BJ (cell line): ENCODE measurements around the gene PYGM. TPM values are rescaled to one million over a fixed set of nuclear protein-coding genes. Genes with fewer than 3 reads are reported as not detected.
"Not testable (repeated sequence)": the region's sequence is repeated elsewhere in the genome, so short reads cannot be mapped to it uniquely, and the experiment has no call there.

Source experiments
- CTCF ChIA-PET: fragments of 350-600 bp; formaldehyde crosslinking; extraction: SDS; loops from one replicate; lab custom pipeline; 2021; ENCODE audit warnings: antibody characterized with exemption, inconsistent platforms; lab: Yijun Ruan, JAX
- POLR2A ChIA-PET: fragments of 300-600 bp; sonication (Branson Sonifier 250); formaldehyde crosslinking; extraction: SDS; loops from one replicate; lab custom pipeline; 2021; ENCODE audit warnings: antibody characterized with exemption; lab: Charles Lee
- DNase-seq: peaks from one replicate; pipeline ENCODE4 v3.0.0-alpha.2; 2011; ENCODE audit warnings: low read depth
- H3K27me3 ChIP-seq: 2 replicates; pipeline ENCODE4 v1.6.0; 2011; ENCODE audit warnings: low read length; ENCODE audit not compliant: control insufficient read depth, insufficient read depth
- H3K36me3 ChIP-seq: 2 replicates; pipeline ENCODE4 v1.5.1; 2011; ENCODE audit warnings: low read length; ENCODE audit not compliant: control insufficient read depth, insufficient read depth
- H3K4me3 ChIP-seq: 2 replicates; pipeline ENCODE4 v1.5.1; 2011; ENCODE audit warnings: low read depth, mild to moderate bottlenecking, control low read depth, low read length
- CTCF ChIP-seq: IDR thresholded peaks from 2 replicates; pipeline ENCODE4 v1.5.1; 2011; ENCODE audit warnings: low read depth, mild to moderate bottlenecking, control low read depth, inconsistent platforms, low read length, moderate library complexity; ENCODE audit not compliant: insufficient read depth
- polyA plus RNA-seq: library from polyadenylated mRNA; depleted of rRNA; stranded (reverse); fragments of >200 nt; gene quantifications from 2 replicates; pipeline ENCODE4 v1.2.3, GENCODE V29; 2011

PYGM gene
- polyA plus RNA-seq, 1 experiment, result 0.10 TPM

- no peaks in the 10 kb centered on the region for H3K36me3 ChIP-seq
- TF ChIP-seq CTCF, result no peak
- CTCF ChIA-PET, result interaction anchor here (1.0 to 1.4 kb wide), 2 partner anchors 23 to 60 kb away, joined by 3 read pairs; no protein-coding TSS in a partner anchor
- POLR2A ChIA-PET, result no interaction called here
- DNase-seq, result no peak
- H3K4me3 ChIP-seq, result no peak overlapping the region
- H3K27me3 ChIP-seq, result peaks cover 33% of the 10 kb centered on the region
Measured at GRCh38 chr11:64711138-64711955, 48.4 kb downstream of the PYGM start.

GRCh38 chr11:64710418-64711137 lies 49.2 kb downstream of the PYGM start:
- no peak for DNase-seq
- ChIA-PET POLR2A (no interaction called here), CTCF (interaction anchor here (1.0 to 1.4 kb wide), 2 partner anchors 22 to 59 kb away, joined by 3 read pairs; no protein-coding TSS in a partner anchor)

GRCh38 chr11:64705501-64705900 lies 54.3 kb downstream of the PYGM start:
- no peak for TF ChIP-seq CTCF
- ChIA-PET CTCF (interaction anchor here (1.2 to 6.7 kb wide), 3 partner anchors 9 to 17 kb away, joined by 3 to 29 read pairs (median 4); no protein-coding TSS in a partner anchor), POLR2A (no interaction called here)
- Histone ChIP-seq H3K27me3 (peaks cover 19% of the 10 kb centered on the region), H3K36me3 (no peaks in the 10 kb centered on the region), H3K4me3 (no peak overlapping the region)
- DNase-seq, result no peak

More at GRCh38 chr11:64710418-64711137, 49.2 kb downstream of the PYGM start:
- no peak for TF ChIP-seq CTCF
- Histone ChIP-seq H3K27me3 (peaks cover 29% of the 10 kb centered on the region), H3K36me3 (no peaks in the 10 kb centered on the region), H3K4me3 (no peak overlapping the region)

GRCh38 chr11:64703048-64703447 lies 56.7 kb downstream of the PYGM start:
- ChIA-PET POLR2A (no interaction called here), CTCF (interaction anchor here (1.0 to 6.7 kb wide), 2 partner anchors 14 to 348 kb away, joined by 4 to 29 read pairs; no protein-coding TSS in a partner anchor)
- no peak for DNase-seq
- no peak for TF ChIP-seq CTCF
- Histone ChIP-seq H3K36me3 (no peaks in the 10 kb centered on the region), H3K4me3 (no peak overlapping the region), H3K27me3 (peaks cover 17% of the 10 kb centered on the region)

GRCh38 chr11:64701956-64702355 lies 57.8 kb downstream of the PYGM start:
- DNase-seq, POLR2A ChIA-PET, H3K4me3 ChIP-seq, CTCF ChIA-PET, H3K36me3 ChIP-seq: not testable (repeated sequence)
- peaks cover 21% of the 10 kb centered on the region for H3K27me3 ChIP-seq
